ENCODE measurements around the gene GOLGA6C.
"Not testable (repeated sequence)": the region's sequence is repeated elsewhere in the genome, so short reads cannot be mapped to it uniquely, and the experiment has no call there.

GOLGA6C gene

DNA sequence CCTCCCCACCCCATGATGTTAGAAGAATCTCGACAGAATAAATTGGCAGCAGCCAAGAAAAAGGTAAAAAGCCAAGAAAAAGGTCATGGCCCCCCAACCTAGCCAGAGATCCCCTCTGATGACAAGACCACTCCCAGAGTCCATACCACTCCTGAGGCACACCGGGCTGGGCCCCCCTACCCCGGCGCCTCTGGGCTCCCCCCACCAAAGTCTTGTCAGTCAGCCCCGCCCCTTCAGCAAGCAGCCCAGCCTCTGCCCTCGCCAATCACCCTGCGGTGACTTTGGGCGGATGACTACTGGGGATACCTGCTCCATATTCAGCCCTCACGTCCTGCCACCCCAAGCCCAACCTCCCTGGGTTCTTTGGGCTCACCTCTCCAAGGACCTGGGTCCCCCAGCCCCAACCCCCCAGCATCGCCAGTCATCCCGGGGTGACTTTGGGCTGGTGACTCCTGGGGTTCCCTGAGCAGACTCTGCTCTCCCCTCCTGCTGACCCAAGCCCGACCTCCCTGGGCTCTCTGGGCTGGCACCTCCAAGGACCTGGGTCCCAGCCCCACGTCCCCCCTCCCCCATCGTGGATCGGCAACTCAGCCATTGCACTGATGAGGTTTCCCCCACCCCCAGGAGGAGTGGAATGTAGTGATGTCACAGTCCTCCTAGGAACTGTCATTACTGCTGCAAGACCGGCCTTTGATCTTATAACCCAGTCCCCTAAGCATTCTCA lies 648 bp downstream of the GOLGA6C start:
- DNase-seq, result not testable (repeated sequence)

DNA sequence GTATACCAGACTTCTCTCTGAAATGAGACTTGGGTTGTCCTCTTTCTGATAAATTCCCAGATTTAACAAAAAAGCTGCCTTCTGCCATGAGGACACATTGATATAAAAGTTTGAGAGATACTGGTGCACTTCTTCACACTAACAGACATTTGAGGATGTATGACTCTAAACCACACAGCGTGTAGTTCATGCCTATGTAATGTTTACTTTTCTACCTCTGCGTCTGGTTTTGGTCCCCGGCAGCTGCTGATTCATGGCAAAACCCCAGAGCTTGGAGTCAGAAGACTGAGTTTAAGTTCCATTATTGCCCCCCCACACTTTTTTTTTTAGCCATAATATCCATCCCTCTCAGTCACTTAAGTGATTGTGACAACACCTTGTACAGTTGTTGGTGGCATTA lies 1.7 kb downstream of the GOLGA6C start:
- not testable (repeated sequence) for DNase-seq

DNA sequence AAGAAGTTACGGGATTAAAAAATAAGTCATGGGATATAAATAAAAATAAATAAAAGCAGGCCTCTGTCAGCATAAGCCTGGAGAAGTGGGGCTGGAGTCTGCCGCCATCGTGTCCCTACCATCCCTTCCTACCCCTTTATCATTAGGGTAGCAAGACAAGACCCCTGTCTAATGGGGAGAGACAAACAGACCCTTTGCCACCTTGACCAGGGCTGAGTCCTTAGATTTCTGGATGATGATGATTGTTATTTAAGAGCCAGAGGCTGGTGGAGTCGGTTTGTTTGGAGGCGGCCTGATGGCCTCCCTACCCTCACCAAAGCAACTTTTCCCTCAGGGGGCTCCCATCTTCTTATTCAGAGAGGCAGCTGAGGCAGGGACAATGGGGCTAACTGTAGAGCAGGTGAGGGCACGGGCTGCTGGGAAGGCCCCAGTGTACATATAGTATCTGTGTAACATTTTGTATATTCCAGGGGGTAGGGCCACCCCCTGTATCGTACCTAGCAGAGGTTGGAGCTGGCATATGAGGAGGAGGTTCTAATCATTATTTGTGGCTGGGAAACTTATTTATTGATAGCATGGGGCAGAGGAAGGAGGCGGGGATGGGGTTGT lies 15.7 kb downstream of the GOLGA6C start:
- not testable (repeated sequence) for DNase-seq

DNA sequence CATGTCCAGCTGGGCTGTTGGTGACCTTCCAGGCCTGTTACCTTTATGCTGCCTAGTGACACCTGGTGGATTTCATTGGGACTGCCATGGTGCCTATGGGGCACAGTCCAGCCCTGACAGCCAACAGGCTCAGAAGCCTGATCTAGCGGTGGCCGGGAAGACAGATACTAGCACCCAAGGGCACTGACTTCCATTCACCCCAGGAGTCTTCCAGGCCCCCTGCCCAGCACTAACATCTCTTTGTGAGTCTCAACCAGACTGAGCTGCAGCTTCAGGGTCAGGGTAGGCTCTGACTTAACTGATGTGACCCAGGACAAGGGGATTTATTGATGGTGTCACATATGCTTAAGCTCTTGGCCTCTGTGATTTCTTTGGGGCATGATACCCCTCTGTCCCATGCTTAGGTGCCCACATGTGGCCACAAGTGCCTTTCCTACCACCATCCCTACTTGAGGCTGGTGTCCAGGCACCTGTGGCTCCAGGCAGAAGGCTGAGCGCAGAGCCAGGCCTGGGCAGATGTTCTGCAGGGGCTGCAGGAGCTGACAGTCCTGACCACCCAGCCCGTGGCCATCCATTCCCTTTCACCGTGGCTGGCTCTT lies 16.5 kb downstream of the GOLGA6C start:
- peak; percentile 22 for DNase-seq

DNA sequence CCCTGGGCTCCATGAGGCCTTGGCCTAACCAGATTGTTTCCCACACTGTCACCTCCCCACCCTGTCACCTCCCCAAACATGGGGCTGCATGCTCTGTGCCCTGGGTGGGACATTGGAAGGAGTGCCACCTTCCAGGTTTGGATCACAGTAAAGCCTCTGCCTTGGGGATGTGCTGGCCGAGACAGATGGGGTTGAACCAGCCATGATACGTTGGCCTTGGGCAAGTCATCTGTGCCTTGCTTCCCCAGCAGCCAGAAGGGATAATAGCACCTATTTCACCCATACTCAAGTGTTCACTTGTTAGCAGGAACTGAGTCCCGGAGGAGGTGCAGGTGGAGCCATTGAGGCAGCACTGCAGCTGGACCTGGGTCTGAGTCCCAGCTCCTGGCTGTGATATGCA lies 17.5 kb downstream of the GOLGA6C start:
- not testable (repeated sequence) for DNase-seq

DNA sequence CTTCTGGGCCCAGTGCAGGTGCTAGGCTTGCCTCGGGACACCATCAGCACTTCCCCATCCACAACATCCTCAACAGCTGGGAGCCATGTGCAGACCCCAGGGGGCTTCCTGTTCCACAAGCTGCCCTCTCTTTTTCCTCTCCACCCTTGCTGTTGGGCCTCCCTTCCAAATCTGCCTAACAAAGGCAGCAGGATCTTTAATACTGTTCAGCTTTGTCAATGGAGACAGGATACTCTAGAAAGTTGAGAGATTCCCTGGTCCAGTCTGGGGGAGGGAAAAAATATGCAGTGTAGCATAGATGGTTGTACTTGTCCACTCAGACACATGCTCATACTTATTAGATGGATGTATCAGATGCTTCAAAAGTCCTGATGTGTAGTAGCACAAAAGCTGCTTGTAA lies 20.4 kb downstream of the GOLGA6C start:
- DNase-seq, result not testable (repeated sequence)

DNA sequence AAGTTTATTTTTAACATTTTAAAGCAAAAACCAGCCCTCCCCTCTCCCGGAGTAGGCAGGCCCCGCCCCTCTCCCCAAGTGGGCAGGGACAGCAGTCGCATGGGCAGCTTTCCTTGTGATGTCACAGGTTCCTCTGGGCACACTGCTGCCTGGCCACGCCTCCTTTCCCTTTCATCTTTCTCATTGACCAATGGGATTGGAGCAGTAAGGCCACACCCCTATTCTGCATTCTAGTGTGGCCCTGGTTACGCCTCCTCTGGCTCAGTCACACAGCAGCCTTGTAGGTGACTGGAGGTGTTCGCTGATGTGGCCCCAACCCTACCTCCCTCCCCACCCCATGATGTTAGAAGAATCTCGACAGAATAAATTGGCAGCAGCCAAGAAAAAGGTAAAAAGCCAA lies 24.4 kb downstream of the GOLGA6C start, which contains the start of gene GOLGA6D:
GOLGA6D (plus strand) TSS at position 264 of the 400 bp plus-strand sequence; CDS start at position 305, 41 bp downstream.
- not testable (repeated sequence) for DNase-seq

DNA sequence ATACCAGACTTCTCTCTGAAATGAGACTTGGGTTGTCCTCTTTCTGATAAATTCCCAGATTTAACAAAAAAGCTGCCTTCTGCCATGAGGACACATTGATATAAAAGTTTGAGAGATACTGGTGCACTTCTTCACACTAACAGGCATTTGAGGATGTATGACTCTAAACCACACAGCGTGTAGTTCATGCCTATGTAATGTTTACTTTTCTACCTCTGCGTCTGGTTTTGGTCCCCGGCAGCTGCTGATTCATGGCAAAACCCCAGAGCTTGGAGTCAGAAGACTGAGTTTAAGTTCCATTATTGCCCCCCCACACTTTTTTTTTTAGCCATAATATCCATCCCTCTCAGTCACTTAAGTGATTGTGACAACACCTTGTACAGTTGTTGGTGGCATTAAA lies 26.0 kb downstream of the GOLGA6C start:
- DNase-seq, result not testable (repeated sequence)

DNA sequence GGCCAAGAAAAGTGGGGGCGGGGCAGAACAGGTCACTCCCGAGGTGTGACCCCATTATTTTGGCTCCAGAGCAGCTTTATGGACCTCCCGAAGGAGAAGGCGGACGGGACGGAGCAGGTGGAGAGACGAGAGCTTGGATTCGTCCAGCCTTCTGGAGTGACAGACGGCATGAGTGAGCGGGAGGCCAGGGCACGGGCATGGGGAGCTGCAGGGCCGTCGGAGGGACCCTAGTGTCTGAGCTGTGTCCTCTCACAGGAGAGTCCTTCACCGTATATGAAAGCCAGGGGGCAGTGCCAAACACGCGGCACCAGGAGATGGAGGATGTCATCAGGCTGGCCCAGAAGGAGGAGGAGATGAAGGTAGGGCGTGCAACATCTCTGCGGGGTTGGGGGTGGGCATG lies 35.5 kb downstream of the GOLGA6C start:
- not testable (repeated sequence) for DNase-seq

DNA sequence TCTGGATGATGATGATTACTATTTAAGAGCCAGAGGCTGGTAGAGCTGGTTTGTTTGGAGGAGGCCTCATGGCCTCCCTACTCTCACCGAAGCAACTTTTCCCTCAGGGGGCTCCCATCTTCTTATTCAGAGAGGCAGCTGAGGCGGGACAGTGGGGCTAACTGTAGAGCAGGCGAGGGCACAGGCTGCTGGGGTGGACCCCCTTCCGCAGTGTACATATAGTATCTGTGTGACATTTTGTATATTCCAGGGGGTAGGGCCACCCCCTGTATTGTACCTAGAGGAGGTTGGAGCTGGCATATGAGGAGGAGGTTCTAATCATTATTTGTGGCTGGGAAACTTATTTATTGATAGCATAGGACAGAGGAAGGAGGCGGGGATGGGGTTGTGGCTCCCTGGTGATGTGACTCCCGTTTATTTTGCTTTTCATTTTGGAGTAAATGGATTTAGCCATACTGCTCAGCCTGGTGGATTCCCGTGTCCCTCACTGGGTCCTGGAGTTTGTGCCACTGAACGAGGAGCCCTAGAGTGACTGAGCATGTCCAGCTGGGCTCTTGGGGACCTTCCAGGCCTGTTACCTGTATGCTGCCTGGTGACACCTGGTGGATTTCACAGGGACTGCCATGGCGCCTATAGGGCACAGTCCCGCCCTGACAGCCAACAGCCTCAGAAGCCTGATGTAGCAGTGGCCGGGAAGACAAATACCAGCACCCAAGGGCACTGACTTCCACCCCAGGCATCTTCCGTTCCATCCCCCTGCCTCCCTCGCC lies 40.6 kb downstream of the GOLGA6C start:
- DNase-seq, result not testable (repeated sequence)

DNA sequence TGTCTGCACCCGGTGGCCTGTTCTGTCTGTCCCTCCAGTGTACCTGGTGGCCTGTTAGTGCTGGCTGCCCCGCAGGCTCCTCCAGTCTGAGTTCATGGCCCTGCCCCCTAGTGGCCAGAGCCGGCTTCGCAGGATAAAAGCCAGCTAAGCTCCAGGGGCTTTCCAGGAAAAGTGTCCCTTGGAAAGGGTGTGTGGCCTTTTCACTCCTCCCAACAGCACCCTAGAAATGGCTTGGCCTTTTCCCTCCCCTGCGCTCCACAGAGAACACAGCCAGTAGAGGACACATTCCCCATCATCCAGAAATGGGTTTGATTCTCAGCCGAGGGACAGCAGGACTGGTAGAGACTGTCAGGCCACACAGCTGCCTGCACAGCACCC lies 41.2 kb downstream of the GOLGA6C start:
- not testable (repeated sequence) for DNase-seq

DNA sequence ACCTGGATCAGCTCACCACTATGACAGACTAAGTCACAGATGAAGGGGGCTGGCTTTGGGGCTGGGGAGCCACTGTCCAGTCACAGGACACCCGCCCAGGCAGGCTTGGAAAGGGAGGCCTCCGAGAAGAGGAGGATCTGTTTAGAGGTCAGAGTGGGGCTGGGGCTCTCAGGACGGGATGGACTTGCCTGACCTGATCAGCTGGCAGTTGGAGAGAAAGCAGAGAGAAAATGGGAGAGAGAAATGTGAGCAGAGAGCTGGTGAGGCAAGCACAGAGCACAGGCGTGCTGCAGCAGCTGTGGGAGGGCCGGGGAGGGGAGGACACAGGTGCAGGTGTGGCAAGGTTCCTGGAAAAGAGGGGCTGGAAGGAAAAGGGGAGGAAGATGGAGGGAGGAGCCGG lies 41.9 kb downstream of the GOLGA6C start:
- DNase-seq, result not testable (repeated sequence)

DNA sequence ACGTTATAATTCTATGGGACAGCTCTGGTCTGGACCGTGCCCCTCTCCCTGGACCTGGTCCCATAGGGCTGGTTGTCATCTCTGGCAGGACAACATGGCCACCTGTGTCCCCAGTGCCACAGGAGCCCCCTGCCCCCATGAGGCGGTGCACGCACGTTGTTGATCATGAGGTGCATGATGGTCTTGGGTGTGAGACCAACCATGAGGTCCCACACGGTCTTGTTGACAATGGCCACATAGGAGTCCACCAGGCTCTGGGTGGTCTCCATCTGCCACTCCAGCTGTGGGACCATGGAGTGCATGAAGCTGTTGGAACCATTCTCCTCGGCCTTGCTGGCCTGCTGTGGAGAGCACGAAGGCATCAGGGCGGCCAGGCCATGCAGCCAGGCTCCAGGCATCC lies 44.2 kb downstream of the GOLGA6C start:
- no peak for DNase-seq

DNA sequence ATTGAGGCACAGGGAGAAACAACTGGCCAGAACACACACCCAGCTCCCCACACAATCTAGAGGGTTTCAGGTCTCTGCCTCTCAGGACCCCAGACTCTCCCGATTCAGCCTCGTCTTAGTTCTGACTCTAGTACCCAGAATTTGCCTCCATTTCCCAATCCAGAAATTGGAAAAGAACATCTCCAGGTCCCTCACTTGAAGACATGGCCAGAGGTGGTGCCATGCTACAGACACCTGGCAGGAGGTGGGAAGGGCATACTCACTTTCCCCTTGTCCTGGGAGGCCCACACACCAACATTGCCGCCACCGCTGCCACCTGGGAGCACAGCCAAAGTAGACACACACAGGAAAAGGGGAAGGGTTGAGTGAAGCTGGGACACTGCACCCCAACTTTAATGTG lies 44.6 kb downstream of the GOLGA6C start:
- DNase-seq, result not testable (repeated sequence)

DNA sequence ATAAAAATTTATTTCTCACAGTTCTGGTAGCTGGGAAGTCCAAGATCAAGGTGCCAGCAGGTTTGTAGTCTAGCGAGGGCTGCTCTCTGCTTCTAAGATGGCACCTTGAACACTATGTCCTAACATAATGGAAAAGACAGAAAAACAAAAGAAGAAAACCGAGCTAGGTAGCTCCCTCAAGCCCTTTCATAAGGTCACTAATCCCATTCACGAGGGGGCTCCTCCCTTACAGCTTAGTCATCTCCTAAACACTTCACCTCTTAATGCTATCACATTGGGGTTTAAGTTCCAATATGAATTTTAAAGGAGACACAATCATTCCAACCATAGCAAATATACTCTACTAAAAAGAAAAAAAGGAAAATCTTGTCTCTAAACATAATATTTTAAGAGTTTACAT lies 48.1 kb downstream of the GOLGA6C start:
- no peak for DNase-seq

DNA sequence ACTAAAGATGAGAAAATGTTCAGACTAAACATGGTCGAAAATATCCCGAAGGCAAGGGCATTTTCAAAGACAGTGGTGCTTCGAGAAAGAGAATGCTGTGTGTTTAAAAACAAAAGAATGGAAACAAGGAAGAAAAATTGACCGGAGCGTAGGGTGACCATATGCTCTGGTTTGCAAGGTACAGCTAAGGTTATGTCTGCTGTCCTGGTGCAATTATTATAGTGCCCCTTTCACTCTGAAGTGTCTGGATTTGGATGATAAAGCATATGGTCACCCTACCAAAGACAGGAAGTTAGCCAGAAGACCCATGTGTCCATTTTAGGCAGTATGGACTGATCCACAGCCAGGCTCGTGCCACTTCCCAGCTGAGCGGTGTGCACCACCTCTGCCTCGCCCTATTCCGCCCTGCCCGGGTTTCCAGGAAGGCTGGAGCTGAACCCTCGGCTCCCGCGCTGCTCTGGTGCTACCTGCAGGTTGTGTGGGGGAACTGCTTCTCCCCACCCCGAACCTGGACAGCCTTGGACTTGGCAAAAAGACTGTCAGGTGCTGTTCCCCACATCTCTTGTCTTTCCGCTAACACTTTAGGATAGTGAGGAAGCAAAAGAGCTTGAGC lies 49.8 kb downstream of the GOLGA6C start:
- DNase-seq, result peak; percentile 2

DNA sequence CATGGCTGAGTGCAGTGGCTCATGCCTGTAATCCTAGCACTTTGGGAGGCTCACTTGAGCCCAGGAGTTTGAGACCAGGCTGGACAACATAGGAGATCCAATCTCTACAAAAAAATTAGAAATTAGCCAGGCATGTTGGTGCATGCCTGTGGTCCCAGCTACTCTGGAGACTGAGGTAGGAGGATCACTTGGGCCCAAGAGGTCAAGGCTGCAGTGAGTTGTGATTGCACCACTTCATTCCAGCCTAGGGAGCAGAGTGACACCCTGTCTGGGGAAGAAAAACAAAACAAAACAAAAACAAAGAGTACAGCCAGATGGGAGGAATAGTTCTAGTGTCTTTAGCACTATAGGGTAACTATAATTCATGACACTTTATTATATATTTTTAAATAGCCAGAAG lies 51.6 kb downstream of the GOLGA6C start:
- no peak for DNase-seq

DNA sequence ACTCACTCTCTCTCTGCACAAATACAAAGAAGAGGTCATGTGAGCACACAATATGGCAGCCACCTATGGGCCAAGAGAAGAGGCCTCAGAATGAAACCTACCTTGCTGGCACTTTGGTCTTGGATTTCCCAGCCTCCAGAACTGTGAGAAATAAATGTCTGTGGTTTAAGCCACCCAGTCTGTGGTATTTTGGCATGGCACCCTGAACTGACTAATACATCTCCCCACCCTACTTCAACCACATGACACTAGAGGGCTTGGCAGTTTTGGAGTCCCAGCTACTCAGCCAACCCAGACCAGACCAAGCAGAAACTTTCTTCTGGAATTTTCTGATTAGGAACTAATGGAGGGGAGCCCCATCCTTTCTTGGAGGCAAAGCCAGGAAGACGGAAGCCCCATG lies 54.4 kb downstream of the GOLGA6C start:
- not testable (repeated sequence) for DNase-seq

DNA sequence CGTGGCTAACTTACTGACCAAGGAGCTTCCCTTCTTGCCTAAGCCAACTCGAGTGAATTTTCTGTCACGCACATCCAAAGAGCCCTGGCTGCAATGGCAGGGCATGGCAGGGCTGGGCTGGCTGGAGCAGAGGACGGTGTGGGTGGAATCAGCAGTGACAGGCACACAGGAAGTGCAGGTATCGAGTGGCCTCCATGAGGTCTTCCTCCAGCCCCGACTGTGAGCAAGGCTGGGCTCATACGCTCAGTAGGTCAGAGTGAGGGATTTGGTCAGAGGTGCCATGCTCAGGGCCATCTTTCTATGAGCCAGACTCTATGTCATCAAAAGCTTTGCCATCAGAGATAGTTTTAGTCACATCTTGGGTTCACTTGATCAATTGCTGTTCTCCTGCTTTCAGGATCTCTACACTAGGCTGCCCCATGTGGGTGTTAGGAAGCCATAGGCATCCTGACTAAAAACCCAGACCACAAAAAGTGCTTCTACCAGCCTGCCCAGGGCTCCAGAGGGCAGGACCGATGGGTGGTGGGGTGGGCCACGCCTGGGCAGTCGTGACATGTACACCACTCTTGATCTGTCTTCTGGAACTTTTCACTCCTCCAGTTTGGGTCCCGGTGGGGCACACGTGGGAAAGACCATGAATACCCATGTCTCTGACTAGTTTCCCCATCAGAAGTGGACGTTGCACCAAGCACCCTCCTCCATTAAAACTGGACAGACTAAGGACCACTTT lies 55.1 kb downstream of the GOLGA6C start:
- no peak for DNase-seq

DNA sequence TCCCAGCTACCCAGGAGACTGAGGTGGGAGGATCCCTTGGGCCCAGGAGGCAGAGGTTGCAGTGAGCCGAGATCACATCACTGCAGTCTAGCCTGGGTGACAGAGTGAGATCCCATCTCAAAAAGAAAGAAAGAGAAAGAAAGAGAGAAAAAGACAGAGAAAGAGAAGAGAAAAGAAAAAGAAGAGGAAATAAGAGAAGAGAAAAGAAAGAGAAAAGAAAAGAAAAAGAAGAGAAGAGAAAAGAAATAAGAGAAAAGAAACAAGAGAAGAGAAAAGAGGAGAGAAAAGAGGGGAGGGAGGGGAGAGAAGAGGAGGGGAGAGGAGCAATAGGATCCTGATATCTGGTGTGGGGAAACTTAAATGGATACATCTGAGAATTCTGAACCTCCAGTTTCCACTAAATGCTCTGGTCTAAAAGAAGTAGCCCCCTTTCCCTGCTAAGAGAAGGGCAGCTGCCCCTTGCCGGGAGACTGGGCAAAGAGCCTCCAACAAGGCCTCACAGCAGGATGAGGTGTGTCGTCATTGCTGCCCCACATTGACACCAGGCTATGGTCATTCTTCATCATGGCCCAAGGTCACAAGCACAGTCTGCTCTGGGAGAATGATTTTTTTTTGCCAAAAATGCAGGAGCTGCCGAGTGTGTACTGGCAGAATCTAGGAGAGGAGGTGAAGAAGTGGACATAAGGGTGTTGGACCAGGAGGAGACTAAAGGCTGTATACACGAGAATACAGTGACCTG lies 56.6 kb downstream of the GOLGA6C start:
- no peak for DNase-seq

DNA sequence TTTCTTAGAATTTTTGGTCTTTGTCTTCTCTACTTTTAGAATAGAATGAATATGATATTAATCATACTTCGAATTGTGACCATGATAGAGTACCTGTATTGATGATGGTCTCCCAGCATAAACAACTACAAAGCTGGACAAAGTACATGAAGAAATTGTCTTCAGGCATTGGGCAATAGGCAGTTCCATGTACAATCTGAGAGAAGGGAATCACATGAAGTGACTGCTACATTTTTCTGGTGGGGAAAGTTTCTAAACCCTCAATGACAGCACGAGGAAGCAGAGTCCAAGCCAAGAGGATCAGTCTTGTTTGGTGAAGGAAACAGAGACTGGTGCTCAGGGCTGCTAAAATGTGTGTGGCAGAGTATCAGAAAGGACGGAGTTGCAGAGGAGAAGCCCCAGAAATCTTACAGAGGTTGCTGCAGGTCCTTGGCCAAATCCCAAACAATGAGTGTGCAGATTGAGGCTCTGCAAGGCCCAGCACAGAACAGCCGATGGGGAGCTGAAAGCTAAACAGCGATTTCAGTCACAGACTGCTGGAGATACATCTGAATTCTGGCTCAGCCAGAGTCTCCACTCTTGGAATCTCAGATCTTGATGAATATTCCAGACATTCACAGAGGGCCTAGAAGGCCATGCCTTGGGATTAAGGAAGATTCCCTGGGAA lies 61.2 kb downstream of the GOLGA6C start:
- DNase-seq, result not testable (repeated sequence)
